Measurements from ENCODE around the gene PLCXD3.
"Not testable (repeated sequence)": the region's sequence is repeated elsewhere in the genome, so short reads cannot be mapped to it uniquely, and the experiment has no call there.

Gene PLCXD3

GRCh38 chr5:41493490-41494126 is 16.8 kb downstream of the PLCXD3 start:
- DNase-seq (ENCODE audit: low read depth in 3 of 3) = not testable (repeated sequence)

GRCh38 chr5:41485533-41485932 is 24.9 kb downstream of the PLCXD3 start:
- no peak for DNase-seq (ENCODE audit: low read depth in 3 of 3)

- no peak for DNase-seq (ENCODE audit: low read depth in 3 of 3)
These were observed 27.7 kb downstream of the PLCXD3 start for GRCh38 chr5:41482715-41483114.

GRCh38 chr5:41482173-41482572 is 28.2 kb downstream of the PLCXD3 start:
- no peak for DNase-seq (ENCODE audit: low read depth in 3 of 3)

GRCh38 chr5:41471571-41472208 is 38.7 kb downstream of the PLCXD3 start:
- not testable (repeated sequence) for DNase-seq (ENCODE audit: low read depth in 3 of 3)

GRCh38 chr5:41465493-41466171 is 44.8 kb downstream of the PLCXD3 start:
- no peak for DNase-seq (ENCODE audit: low read depth in 3 of 3)

GRCh38 chr5:41459557-41459956 is 50.8 kb downstream of the PLCXD3 start:
- DNase-seq (ENCODE audit: low read depth in 3 of 3) = no peak

GRCh38 chr5:41457094-41457493 is 53.3 kb downstream of the PLCXD3 start:
- DNase-seq (ENCODE audit: low read depth in 3 of 3) = no peak

GRCh38 chr5:41452506-41452905 is 57.9 kb downstream of the PLCXD3 start:
- DNase-seq (ENCODE audit: low read depth in 3 of 3) = no peak

GRCh38 chr5:41447650-41448510 is 62.5 kb downstream of the PLCXD3 start:
- no peak for DNase-seq (ENCODE audit: low read depth in 3 of 3)

GRCh38 chr5:41445937-41446563 is 64.4 kb downstream of the PLCXD3 start:
- no peak for DNase-seq (ENCODE audit: low read depth in 3 of 3)

GRCh38 chr5:41435276-41435675 is 75.1 kb downstream of the PLCXD3 start:
- no peak for DNase-seq (ENCODE audit: low read depth in 3 of 3)

GRCh38 chr5:41433552-41434181 is 76.7 kb downstream of the PLCXD3 start:
- no peak for DNase-seq (ENCODE audit: low read depth in 3 of 3)

GRCh38 chr5:41432481-41433253 is 77.7 kb downstream of the PLCXD3 start:
- no peak for DNase-seq (ENCODE audit: low read depth in 3 of 3)

GRCh38 chr5:41427505-41427904 is 82.9 kb downstream of the PLCXD3 start:
- DNase-seq (ENCODE audit: low read depth in 3 of 3) = no peak

GRCh38 chr5:41425736-41426135 is 84.7 kb downstream of the PLCXD3 start:
- no peak for DNase-seq (ENCODE audit: low read depth in 3 of 3)

GRCh38 chr5:41420492-41421067 is 89.8 kb downstream of the PLCXD3 start:
- no peak for DNase-seq (ENCODE audit: low read depth in 3 of 3)

- no peak for DNase-seq (ENCODE audit: low read depth in 3 of 3)
These were observed 92.0 kb downstream of the PLCXD3 start for GRCh38 chr5:41418220-41419031.

- no peak for DNase-seq (ENCODE audit: low read depth in 3 of 3)
These were observed 94.1 kb downstream of the PLCXD3 start for GRCh38 chr5:41416336-41416735.

All from stimulated activated CD4-positive, alpha-beta T cell treated with anti-CD3 and anti-CD28 coated beads, TNF-alpha, amount 100 ng/mL, for 48 hours (primary cell).